Neural crest cell (in vitro differentiated cells): ENCODE measurements around the gene HCFC1. TPM values are rescaled to one million over a fixed set of nuclear protein-coding genes. Genes with fewer than 3 reads are reported as not detected.
A peak's percentile ranks its signal among the peaks of the same experiment; 100 is the strongest.

Source experiments
- DNase-seq: peaks from one replicate; pipeline ENCODE4 v3.0.0; 2021; ENCODE audit warnings: low read depth, mixed read lengths, low spot score
- H3K27ac Mint-ChIP-seq: one replicate; pipeline ENCODE4 v1.8.0; 2021; ENCODE audit warnings: mild to moderate bottlenecking, mixed read lengths; ENCODE audit not compliant: unreplicated experiment
- H3K27me3 Mint-ChIP-seq: 2 replicates; pipeline ENCODE4 v1.8.0; 2021; ENCODE audit warnings: low read depth, mild to moderate bottlenecking, mixed read lengths
- H3K36me3 Mint-ChIP-seq: 2 replicates; pipeline ENCODE4 v1.8.0; 2021; ENCODE audit warnings: low read depth, mild to moderate bottlenecking, mixed read lengths
- H3K4me1 Mint-ChIP-seq: 2 replicates; pipeline ENCODE4 v1.8.0; 2021; ENCODE audit warnings: mixed read lengths
- H3K4me3 Mint-ChIP-seq: one replicate; pipeline ENCODE4 v1.8.0; 2021; ENCODE audit warnings: mild to moderate bottlenecking, mixed read lengths
- H3K9me3 Mint-ChIP-seq: 2 replicates; pipeline ENCODE4 v1.8.0; 2021; ENCODE audit warnings: mixed read lengths
- total RNA-seq: library from RNA; stranded (reverse); gene quantifications from 2 replicates; pipeline ENCODE4 v1.2.1, GENCODE V29; 2021
- TF ChIP-seq, protein P1 (sequence below): fragments of 200-600 bp; sonication (generic); conservative IDR thresholded peaks from 2 replicates; pipeline ENCODE4 v1.5.0; 2021; ENCODE audit warnings: antibody characterized with exemption, mild to moderate bottlenecking

HCFC1 gene
- total RNA-seq, 1 donor from 2014 or later = 168 TPM

- TF ChIP-seq, protein P1, sequence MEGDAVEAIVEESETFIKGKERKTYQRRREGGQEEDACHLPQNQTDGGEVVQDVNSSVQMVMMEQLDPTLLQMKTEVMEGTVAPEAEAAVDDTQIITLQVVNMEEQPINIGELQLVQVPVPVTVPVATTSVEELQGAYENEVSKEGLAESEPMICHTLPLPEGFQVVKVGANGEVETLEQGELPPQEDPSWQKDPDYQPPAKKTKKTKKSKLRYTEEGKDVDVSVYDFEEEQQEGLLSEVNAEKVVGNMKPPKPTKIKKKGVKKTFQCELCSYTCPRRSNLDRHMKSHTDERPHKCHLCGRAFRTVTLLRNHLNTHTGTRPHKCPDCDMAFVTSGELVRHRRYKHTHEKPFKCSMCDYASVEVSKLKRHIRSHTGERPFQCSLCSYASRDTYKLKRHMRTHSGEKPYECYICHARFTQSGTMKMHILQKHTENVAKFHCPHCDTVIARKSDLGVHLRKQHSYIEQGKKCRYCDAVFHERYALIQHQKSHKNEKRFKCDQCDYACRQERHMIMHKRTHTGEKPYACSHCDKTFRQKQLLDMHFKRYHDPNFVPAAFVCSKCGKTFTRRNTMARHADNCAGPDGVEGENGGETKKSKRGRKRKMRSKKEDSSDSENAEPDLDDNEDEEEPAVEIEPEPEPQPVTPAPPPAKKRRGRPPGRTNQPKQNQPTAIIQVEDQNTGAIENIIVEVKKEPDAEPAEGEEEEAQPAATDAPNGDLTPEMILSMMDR = peak; percentile 37
- peak overlapping the region; percentile 64 for H3K4me3 Mint-ChIP-seq
- peaks cover 5% of the 10 kb centered on the region for H3K36me3 Mint-ChIP-seq
- no peak for DNase-seq
- no peaks in the 10 kb centered on the region for H3K9me3 Mint-ChIP-seq
- no peak overlapping the region for H3K27ac Mint-ChIP-seq
- peaks cover 35% of the 10 kb centered on the region for H3K4me1 Mint-ChIP-seq
- H3K27me3 Mint-ChIP-seq = peaks cover 6% of the 10 kb centered on the region
These were observed 47.3 kb downstream of the HCFC1 start for GRCh38 chrX:153924149-153924861.

DNA sequence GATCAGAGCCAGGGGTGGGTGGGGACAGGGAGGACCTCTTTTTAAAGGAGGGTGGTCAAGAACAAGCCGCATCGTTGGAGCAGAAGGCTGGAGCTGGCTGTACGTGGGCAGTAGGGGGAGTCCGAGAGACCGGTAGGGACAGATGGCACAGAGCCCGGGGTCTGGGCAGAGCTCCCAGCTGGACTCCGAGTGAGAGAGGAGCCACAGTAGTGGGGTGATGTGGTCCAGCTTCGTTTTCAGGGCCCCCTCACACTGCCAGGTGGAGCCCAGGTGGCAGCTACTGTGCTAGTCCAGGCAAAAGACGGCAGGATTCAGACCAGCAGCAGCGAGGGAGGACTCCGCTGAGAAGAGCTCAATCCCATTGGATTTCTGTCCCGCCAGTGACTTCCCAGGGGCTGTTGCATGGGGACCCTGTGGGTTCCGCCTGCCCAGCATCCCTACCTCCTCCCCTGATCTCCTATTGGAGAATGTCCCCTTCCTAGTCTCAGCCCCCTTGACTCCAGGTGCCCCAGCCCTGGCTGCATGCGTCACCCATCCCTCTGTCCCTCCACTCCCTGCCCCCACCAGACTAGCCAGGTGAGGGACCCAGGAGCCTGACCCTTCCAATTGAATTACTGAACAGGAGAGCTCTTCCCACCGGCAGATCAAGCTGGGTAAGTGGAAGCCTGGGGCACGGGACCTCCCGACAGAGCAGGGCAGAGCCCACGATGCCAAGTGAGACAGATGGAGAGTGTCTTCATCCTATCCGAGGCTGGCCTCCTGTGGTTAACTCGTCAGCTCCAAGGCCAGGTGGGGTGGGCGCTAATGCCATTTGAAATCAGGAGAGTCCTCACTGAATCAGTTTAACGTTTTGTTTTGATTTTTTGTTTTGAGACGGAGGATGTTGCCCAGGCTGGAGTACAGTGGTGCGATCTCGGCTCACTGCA is 48.4 kb downstream of the HCFC1 start:
- no peaks in the 10 kb centered on the region for H3K36me3 Mint-ChIP-seq
- H3K9me3 Mint-ChIP-seq = no peaks in the 10 kb centered on the region
- TF ChIP-seq, protein P1 = peak; percentile 30
- no peak overlapping the region for H3K27ac Mint-ChIP-seq
- no peak for DNase-seq
- H3K4me1 Mint-ChIP-seq = peaks cover 26% of the 10 kb centered on the region
- peak overlapping the region; percentile 70 for H3K4me3 Mint-ChIP-seq
- H3K27me3 Mint-ChIP-seq = peaks cover 6% of the 10 kb centered on the region

DNA sequence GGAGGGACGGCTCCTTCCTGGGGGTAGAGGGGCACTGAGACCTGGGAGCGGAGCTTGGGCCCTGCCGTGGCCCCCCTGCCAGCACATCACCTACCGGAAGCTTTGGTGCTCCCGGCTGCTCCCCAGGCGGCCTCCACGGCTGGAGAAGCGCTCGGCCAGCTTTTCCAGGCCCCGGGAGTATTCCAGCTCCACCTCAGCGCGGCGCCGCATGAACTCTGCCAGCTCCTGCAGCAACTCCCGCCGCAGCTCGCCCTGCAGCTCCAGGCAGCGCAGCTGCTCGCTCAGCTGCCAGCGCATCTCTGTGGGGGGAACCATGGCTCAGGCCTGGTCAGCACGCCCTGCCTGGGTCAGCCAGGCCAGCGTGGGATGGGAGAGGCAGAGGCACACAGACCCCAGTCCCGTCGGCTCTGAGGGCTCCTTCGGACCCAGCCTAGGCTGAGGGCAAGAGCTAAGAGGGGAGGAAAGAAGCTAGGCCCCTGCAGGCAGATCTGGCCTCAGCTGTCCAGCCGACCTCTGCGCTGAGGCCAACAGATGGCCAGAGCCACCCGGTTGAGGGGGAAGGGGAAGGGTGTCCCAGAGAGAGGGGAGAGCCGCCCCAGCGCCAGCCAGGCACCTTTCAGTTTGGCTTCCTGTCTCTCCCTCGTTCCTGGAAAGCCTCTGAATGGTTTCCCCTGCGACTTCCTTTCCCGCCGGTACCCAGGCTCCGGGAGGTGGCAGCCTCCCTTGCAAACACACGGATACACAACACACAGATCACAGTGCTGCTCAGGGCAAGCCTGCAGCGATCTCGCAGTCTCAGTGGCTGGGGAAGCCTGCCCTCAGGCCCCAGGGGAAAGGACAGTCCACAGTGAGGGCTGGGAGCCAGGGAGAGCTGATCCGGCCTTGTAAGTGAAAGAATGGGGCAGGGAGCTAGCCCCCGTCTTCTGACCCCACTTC is 49.8 kb downstream of the HCFC1 start:
- Mint-ChIP-seq H3K27ac (peak overlapping the region; percentile 27), H3K4me1 (peaks cover 16% of the 10 kb centered on the region), H3K9me3 (no peaks in the 10 kb centered on the region), H3K36me3 (no peaks in the 10 kb centered on the region), H3K4me3 (peak overlapping the region; percentile 31), H3K27me3 (peaks cover 6% of the 10 kb centered on the region)
- TF ChIP-seq, protein P1 = no peak
- DNase-seq = no peak

DNA sequence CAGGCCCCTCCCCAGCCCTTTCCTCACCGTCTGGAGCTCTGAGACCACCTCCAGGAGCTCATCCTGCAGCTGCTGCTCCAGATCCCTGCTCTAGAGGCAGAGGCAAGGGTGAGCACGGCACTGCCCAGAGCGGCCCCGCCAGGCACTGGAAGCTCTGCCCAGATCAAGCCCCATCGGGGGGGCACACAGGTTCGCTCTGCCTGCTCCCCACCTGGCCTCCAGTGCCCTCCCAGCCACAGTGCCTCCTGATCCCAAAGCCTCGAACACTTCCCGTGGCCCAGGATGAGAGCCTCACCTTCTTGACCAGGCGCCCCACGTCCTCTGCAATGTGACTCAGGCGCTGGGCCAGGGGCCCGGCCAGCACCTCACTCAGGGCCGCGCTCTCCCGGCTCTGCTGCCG is 50.5 kb downstream of the HCFC1 start:
- H3K36me3 Mint-ChIP-seq = no peaks in the 10 kb centered on the region
- no peak overlapping the region for H3K27ac Mint-ChIP-seq
- TF ChIP-seq, protein P1 = no peak
- H3K9me3 Mint-ChIP-seq = no peaks in the 10 kb centered on the region
- no peak overlapping the region for H3K4me3 Mint-ChIP-seq
- peaks cover 6% of the 10 kb centered on the region for H3K27me3 Mint-ChIP-seq
- H3K4me1 Mint-ChIP-seq = peaks cover 15% of the 10 kb centered on the region
- no peak for DNase-seq

GRCh38 chrX:153920546-153920945 is 51.1 kb downstream of the HCFC1 start:
- Mint-ChIP-seq H3K4me1 (peaks cover 15% of the 10 kb centered on the region), H3K9me3 (no peaks in the 10 kb centered on the region), H3K4me3 (no peak overlapping the region), H3K27me3 (peaks cover 3% of the 10 kb centered on the region), H3K36me3 (no peaks in the 10 kb centered on the region), H3K27ac (no peak overlapping the region)
- TF ChIP-seq, protein P1 = no peak
- DNase-seq = no peak
